Measurements from ENCODE around the gene AIG1. TPM values are rescaled to one million over a fixed set of nuclear protein-coding genes. Genes with fewer than 3 reads are reported as not detected.

AIG1 gene
- total RNA-seq, 2 experiments from 2014 or later, result 7.4 to 8.4 TPM

DNA sequence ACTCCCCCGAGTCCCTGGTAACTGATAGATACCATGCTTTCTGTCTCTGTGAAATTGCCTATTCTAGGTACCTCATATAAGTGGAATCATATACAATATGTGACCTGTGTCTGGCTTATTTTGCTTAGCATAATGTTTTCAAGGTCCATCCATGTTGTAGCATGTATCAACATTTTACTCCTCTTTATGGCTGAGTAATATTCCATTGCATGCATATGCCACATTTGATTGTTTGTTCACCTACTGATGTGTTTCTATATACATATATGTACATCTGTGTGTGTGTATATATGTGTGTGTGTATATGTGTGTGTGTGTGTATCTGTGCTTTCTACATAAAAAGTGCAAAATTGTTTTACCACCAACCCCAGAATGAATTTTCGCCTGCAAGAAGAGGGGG lies 270.7 kb downstream of the AIG1 start:
- no peak overlapping the region for H3K4me3 Mint-ChIP-seq
- Histone ChIP-seq H3K27me3 (ENCODE audit: control insufficient read depth in 1 of 2, insufficient read depth in 2 of 2, low read length in 2 of 2) (no peaks in the 10 kb centered on the region), H3K4me1 (ENCODE audit: insufficient read depth, low read length) (no peaks in the 10 kb centered on the region), H3K9me3 (ENCODE audit: control insufficient read depth in 1 of 2, insufficient read depth in 1 of 2, low read length in 2 of 2) (no peaks in the 10 kb centered on the region), H3K4me3 (ENCODE audit: low read length) (no peak overlapping the region), H3K36me3 (ENCODE audit: insufficient read depth, low read length) (no peaks in the 10 kb centered on the region), H3K27ac (ENCODE audit: low read depth in 1 of 2, low read length in 2 of 2) (no peak overlapping the region)
- ATAC-seq (ENCODE audit: poor library complexity), result no peak
- TF ChIP-seq, protein P1, sequence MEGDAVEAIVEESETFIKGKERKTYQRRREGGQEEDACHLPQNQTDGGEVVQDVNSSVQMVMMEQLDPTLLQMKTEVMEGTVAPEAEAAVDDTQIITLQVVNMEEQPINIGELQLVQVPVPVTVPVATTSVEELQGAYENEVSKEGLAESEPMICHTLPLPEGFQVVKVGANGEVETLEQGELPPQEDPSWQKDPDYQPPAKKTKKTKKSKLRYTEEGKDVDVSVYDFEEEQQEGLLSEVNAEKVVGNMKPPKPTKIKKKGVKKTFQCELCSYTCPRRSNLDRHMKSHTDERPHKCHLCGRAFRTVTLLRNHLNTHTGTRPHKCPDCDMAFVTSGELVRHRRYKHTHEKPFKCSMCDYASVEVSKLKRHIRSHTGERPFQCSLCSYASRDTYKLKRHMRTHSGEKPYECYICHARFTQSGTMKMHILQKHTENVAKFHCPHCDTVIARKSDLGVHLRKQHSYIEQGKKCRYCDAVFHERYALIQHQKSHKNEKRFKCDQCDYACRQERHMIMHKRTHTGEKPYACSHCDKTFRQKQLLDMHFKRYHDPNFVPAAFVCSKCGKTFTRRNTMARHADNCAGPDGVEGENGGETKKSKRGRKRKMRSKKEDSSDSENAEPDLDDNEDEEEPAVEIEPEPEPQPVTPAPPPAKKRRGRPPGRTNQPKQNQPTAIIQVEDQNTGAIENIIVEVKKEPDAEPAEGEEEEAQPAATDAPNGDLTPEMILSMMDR (IDR thresholded peaks at IDR 0.05), result no peak
- H3K4me1 Mint-ChIP-seq (ENCODE audit: low read depth), result no peaks in the 10 kb centered on the region
- H3K27ac Mint-ChIP-seq, result no peak overlapping the region
- intact Hi-C loops (cut with DNase I, micrococcal nuclease), result no loop called here
- peaks cover 4% of the 10 kb centered on the region for H3K36me3 Mint-ChIP-seq (ENCODE audit: low read depth)
- ChIA-PET POLR2A (no interaction called here), CTCF (no interaction called here)
- H3K27me3 Mint-ChIP-seq, result no peaks in the 10 kb centered on the region
- no peak for DNase-seq
- no peaks in the 10 kb centered on the region for H3K9me3 Mint-ChIP-seq

- Mint-ChIP-seq H3K27me3 (no peaks in the 10 kb centered on the region), H3K36me3 (ENCODE audit: low read depth) (peaks cover 4% of the 10 kb centered on the region), H3K4me1 (ENCODE audit: low read depth) (no peaks in the 10 kb centered on the region), H3K9me3 (no peaks in the 10 kb centered on the region), H3K27ac (no peak overlapping the region), H3K4me3 (no peak overlapping the region)
- ATAC-seq (ENCODE audit: poor library complexity), result no peak
- intact Hi-C loops (cut with DNase I, micrococcal nuclease), result no loop called here
- Histone ChIP-seq H3K27ac (ENCODE audit: low read depth in 1 of 2, low read length in 2 of 2) (no peak overlapping the region), H3K36me3 (ENCODE audit: insufficient read depth, low read length) (no peaks in the 10 kb centered on the region), H3K4me3 (ENCODE audit: low read length) (no peak overlapping the region), H3K27me3 (ENCODE audit: control insufficient read depth in 1 of 2, insufficient read depth in 2 of 2, low read length in 2 of 2) (no peaks in the 10 kb centered on the region), H3K9me3 (ENCODE audit: control insufficient read depth in 1 of 2, insufficient read depth in 1 of 2, low read length in 2 of 2) (no peaks in the 10 kb centered on the region), H3K4me1 (ENCODE audit: insufficient read depth, low read length) (no peaks in the 10 kb centered on the region)
- TF ChIP-seq, protein P1 (IDR thresholded peaks at IDR 0.05), result no peak
- ChIA-PET CTCF (no interaction called here), POLR2A (no interaction called here)
- no peak for DNase-seq
These were observed 271.6 kb downstream of the AIG1 start for GRCh38 chr6:143332153-143332845.

- intact Hi-C loops (cut with DNase I, micrococcal nuclease), result no loop called here
- H3K4me3 ChIP-seq (ENCODE audit: low read length), result no peak overlapping the region
- no peak overlapping the region for H3K27ac ChIP-seq (ENCODE audit: low read depth in 1 of 2, low read length in 2 of 2)
- no peaks in the 10 kb centered on the region for H3K27me3 ChIP-seq (ENCODE audit: control insufficient read depth in 1 of 2, insufficient read depth in 2 of 2, low read length in 2 of 2)
- ChIA-PET POLR2A (no interaction called here), CTCF (no interaction called here)
- H3K36me3 ChIP-seq (ENCODE audit: insufficient read depth, low read length), result no peaks in the 10 kb centered on the region
- H3K4me3 Mint-ChIP-seq, result no peak overlapping the region
- DNase-seq (no peak), ATAC-seq (ENCODE audit: poor library complexity) (no peak)
- H3K9me3 ChIP-seq (ENCODE audit: control insufficient read depth in 1 of 2, insufficient read depth in 1 of 2, low read length in 2 of 2), result peaks cover 0 to 3% of the 10 kb centered on the region in 2 experiments
- H3K27ac Mint-ChIP-seq, result no peak overlapping the region
- H3K36me3 Mint-ChIP-seq (ENCODE audit: low read depth), result peaks cover 4% of the 10 kb centered on the region
- H3K27me3 Mint-ChIP-seq, result no peaks in the 10 kb centered on the region
- TF ChIP-seq, protein P1 (IDR thresholded peaks at IDR 0.05), result no peak
- no peaks in the 10 kb centered on the region for H3K4me1 Mint-ChIP-seq (ENCODE audit: low read depth)
- no peaks in the 10 kb centered on the region for H3K4me1 ChIP-seq (ENCODE audit: insufficient read depth, low read length)
- no peaks in the 10 kb centered on the region for H3K9me3 Mint-ChIP-seq
These were observed 272.4 kb downstream of the AIG1 start for GRCh38 chr6:143333081-143333480.
